ENCODE data around the gene GPC1.
"Not testable (repeated sequence)": the region's sequence is repeated elsewhere in the genome, so short reads cannot be mapped to it uniquely, and the experiment has no call there.

Gene GPC1

DNA sequence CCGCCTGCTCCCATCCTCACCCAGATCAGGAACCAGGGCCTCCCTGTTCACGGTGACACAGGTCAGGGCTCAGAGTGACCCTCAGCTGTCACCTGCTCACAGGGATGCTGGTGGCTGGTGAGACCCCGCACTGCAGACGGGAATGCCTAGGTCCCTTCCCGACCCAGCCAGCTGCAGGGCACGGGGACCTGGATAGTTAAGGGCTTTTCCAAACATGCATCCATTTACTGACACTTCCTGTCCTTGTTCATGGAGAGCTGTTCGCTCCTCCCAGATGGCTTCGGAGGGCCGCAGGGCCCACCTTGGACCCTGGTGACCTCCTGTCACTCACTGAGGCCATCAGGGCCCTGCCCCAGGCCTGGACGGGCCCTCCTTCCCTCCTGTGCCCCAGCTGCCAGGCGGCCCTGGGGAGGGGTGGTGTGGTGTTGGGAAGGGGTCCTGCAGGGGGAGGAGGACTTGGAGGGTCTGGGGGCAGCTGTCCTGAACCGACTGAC lies 31.7 kb downstream of the GPC1 start:
- no peak for DNase-seq (ENCODE audit: low read depth in 2 of 2)

DNA sequence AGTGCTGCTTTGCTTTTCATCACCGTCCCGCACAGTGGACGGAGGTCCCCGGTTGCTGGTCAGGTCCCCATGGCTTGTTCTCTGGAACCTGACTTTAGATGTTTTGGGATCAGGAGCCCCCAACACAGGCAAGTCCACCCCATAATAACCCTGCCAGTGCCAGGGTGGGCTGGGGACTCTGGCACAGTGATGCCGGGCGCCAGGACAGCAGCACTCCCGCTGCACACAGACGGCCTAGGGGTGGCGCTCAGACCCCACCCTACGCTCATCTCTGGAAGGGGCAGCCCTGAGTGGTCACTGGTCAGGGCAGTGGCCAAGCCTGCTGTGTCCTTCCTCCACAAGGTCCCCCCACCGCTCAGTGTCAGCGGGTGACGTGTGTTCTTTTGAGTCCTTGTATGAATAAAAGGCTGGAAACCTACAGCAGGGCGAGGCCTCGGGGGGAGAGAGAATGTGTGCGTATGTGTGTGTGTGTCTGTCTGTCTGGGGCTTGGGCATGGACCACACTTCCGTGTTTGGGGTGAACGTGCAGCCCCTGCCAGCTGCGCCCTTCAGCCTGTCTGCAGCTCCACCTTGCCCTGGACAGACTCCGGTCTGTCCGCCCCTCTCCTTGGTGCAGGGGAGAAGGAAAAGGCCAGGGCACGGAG lies 32.3 kb downstream of the GPC1 start:
- DNase-seq (ENCODE audit: low read depth in 2 of 2) = no peak

DNA sequence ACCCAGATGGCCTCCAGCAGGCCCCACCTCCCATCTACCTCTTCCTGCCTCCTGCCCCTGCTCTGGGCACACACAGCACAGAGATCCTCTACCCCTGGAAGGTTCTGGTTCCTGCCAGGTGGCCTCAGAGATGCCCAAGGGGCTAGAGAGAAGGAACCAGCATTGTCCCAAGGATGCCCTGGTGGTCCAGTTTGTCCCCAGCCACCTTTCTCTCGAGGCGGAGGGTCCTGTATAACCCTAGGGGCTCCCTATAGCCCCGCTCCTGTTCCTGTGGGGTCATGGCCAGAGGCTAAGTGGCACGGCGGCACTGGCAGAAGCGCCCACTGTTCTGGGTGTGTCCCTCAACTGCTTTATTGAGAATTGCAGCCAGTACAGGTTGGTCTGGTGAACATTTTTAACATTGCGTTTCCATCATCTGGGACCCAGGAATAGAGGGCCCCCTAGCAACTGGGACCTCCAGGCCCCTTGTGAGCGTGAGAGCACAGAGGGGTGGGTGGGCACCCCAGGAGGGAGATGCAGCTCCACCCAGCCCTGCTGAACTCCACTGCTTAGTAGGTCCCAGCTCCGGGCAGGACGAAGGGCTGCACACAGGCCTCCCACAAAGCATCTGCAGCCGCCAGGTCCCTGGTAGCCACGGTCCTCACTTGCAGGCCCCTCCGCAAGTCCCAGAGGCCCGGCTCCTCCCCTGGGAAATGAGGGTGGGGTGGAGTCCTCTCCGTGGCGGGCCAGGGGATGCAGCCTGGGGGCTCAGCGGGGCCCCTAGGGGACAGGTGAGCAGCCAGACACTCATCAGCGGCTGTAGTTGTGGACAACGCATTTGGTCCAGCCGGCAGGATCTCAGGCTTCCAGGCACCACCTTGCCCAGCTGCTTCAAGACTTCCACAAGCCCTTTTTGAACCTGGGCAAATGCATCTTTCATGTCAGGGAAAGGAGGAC lies 33.1 kb downstream of the GPC1 start:
- no peak for DNase-seq (ENCODE audit: low read depth in 2 of 2)

GRCh38 chr2:240469239-240469636 lies 33.8 kb downstream of the GPC1 start:
- DNase-seq (ENCODE audit: low read depth in 2 of 2) = no peak

- DNase-seq (ENCODE audit: low read depth in 2 of 2) = no peak
These were observed 34.3 kb downstream of the GPC1 start for GRCh38 chr2:240469740-240470139.

DNA sequence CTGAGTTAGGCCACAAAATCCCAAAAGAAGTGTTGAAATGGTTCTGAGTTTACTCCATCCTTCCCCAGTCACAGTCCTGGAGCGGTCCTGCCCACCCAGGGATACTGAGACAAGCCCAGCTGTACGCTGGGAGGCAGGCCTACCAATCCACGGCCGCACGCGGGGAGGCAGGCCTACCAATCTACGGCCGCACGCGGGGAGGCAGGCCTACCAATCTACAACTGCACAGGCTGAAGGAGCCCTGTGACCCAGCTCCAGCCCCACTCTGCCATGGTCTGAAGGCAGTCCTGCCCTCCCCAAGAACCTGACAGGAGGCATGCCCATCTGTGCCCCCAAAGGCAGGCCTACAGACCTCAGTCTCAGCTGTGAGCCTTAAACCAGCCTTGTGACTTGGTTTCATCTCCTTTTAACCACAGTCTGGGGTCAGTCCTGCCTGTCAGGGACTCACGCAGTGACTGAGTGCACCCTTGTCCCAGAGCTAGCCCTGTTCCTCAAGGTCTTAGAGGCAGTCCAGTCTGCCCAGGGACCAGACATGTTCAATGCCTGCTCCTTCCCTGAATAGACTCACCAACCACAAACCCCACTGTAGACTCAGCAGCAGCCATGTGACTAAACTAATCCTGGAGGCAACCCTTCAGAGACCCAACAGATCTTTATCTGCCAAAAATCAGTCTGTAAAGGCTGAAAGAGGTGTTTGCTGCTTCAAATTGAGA lies 36.8 kb downstream of the GPC1 start:
- no peak for DNase-seq (ENCODE audit: low read depth in 2 of 2)

DNA sequence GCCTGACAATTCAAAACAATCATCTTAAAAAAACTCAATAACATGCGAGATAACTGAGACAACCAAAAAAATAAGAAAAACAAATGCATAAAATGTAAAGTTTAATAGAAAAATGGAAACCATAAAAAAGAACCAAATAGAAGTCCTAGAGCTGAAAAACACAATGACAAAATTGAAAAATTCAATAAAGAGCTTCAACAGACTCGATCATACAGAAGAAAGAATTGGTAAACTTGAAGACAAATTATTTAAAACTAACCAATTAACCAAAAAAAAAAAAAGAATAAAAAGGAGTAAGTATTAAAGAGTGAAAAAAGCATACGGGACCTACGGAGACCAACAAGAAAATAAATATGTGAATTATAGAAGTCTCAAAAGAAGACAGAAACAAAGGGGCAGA lies 37.7 kb downstream of the GPC1 start:
- DNase-seq (ENCODE audit: low read depth in 2 of 2) = no peak

DNA sequence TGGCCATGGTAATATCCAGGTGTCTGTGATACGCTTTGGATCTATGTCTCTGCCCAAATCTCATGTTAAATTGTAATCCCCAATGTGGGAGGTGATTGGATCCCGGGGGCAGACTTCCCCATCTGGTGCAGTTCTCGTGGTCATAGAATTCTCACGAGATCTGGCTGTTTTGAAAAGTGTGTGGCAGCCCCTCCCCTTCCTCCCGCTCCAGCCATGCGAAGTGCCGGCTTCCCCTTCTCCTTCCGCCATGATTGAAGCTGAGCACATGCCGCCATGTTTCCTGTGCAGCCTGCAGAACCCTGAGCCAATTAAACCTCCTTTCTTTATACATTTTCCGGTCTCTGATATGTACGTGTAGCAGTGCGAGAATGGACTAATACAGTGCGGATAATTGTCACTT lies 42.5 kb downstream of the GPC1 start:
- no peak for DNase-seq (ENCODE audit: low read depth in 2 of 2)

GRCh38 chr2:240478346-240479110 lies 43.1 kb downstream of the GPC1 start:
- DNase-seq (ENCODE audit: low read depth in 2 of 2) = no peak

DNA sequence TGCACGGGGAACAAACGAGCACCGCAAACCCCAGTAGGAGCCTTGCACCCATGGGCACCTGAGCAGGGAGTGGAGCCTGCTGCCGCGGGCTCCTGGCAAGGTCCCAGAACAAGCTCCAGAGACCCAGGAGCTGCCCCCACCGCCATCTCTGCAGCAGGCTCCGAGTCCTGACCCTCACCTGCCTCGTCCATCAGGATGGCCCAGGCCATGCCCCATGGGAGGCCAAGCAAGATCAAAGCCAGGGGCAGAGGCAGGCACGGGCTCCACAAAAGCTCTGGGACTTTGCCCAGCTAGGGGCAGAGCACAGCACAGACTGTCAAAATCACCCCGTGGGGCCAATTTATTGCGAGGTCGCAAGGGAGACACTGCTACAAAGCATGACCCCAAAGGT lies 43.6 kb downstream of the GPC1 start:
- DNase-seq (ENCODE audit: low read depth in 2 of 2) = no peak

- no peak for DNase-seq (ENCODE audit: low read depth in 2 of 2)
These were observed 45.6 kb downstream of the GPC1 start for GRCh38 chr2:240480834-240481623.

DNA sequence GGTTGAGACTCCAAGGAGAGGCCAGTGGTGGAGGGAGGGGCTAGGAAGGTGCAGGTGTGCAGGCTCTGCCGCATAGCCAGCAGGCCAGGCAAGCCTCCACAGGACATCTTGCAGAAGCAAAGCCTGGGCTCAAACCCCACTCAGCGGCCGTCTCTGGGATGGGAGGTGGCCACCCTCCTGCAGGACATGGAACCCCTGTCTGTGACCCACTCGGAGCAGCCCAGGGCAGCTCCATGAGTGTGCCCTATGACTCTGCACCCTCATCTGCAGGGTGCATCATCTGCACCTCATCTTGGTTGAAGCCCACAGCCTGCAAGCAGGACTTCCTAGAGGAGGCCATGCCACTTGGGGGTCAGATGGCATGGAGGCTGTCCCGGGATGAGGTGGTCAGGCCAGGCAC lies 46.3 kb downstream of the GPC1 start:
- DNase-seq (ENCODE audit: low read depth in 2 of 2) = no peak

DNA sequence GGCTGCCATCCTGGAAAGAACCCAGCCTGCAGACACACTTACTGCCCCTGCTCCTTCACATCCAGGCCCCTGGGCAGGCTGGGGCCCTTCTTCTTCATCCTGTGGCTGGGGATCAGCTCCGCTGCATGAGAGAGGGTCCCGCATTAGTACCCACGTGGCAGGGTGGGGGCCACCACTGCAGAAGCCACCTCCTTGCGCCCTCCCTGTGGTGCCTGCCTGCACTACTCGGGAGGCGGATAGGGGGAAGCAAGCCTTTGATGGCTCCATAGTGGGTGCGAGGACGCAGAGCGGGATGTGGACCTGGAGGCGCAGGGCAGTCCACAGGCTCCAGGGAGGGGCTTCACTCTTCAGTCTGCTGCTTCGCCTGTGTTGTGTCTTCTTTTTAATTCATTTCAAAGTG lies 46.7 kb downstream of the GPC1 start:
- DNase-seq (ENCODE audit: low read depth in 2 of 2) = no peak

- no peak for DNase-seq (ENCODE audit: low read depth in 2 of 2)
These were observed 56.0 kb downstream of the GPC1 start for GRCh38 chr2:240491483-240491882.

DNA sequence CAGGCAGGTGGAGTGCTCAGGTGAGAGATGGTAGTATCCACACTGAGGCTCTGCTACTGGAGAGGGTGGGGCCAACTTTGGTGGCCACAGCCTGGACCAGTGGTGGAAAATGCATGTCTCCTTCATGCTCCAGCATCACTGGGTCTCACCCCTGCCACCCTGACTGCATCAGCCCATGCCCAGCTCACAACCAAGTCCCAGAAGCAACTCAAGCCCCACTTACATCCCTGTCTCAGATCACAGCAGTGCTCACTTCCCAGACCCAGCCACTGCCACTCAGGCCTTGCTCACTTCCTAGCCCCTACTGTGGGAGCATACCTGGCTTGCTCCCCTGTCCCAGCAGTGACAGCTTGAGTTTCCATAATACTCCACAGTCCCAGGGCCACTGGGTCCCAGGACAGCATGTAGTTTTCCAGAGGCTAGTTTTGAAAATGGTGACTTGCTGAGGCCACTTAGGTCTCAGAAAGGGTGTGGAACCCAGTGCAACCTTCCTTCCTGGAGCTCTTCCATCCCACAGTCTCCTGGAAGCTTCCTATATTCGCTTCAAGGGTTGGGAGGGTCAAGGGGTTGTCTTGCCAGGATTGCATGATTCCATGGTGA lies 58.8 kb downstream of the GPC1 start:
- no peak for DNase-seq (ENCODE audit: low read depth in 2 of 2)

DNA sequence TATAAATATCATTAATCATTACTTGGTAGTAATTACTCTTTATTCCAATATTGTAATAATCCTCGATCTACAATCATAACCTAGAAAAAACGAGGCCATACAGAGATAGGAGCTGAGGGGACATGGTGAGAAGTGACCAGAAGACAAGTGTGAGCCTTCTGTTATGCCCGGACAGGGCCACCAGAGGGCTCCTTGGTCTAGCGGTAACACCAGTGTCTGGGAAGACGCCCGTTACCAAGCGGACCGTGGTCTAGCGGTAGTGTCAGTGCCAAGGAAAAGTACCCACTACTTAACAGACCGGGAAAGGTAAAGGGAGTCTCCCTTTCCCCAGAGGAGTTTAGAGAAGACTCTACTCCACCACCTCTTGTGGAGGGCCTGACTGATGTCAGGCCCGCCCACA lies 59.5 kb downstream of the GPC1 start:
- DNase-seq (ENCODE audit: low read depth in 2 of 2) = not testable (repeated sequence)

- DNase-seq (ENCODE audit: low read depth in 2 of 2) = not testable (repeated sequence)
These were observed 61.6 kb downstream of the GPC1 start for GRCh38 chr2:240497082-240497481.

- no peak for DNase-seq (ENCODE audit: low read depth in 2 of 2)
These were observed 62.9 kb downstream of the GPC1 start for GRCh38 chr2:240498171-240498957.

- no peak for DNase-seq (ENCODE audit: low read depth in 2 of 2)
These were observed 63.4 kb downstream of the GPC1 start for GRCh38 chr2:240498958-240499260.
